ENCODE measurements around the gene TGM5. TPM values are rescaled to one million over a fixed set of nuclear protein-coding genes. Genes with fewer than 3 reads are reported as not detected.

TGM5 gene
- total RNA-seq, 1 experiment from 2014 or later: 0.39 TPM

- no peak overlapping the region for H2AFZ ChIP-seq
- no peaks in the 10 kb centered on the region for H3K79me2 ChIP-seq (ENCODE audit: low read depth)
- H3K27me3 ChIP-seq (ENCODE audit: insufficient read depth, low read depth): no peaks in the 10 kb centered on the region
- POLR2A ChIA-PET (ENCODE audit: unreplicated experiment): no interaction called here
- H3K9me2 ChIP-seq (ENCODE audit: insufficient read depth): no peaks in the 10 kb centered on the region
- no peaks in the 10 kb centered on the region for H3K4me1 ChIP-seq (replicated peaks; ENCODE audit: insufficient read depth)
- no peak for DNase-seq
- H3K4me2 ChIP-seq: no peak overlapping the region
- no peaks in the 10 kb centered on the region for H3K36me3 ChIP-seq (ENCODE audit: low read depth)
- intact Hi-C loops (cut with micrococcal nuclease; ENCODE audit: unreplicated experiment): no loop called here
- no TSS peak for BruUV-seq (replicated peaks)
- H3K27ac ChIP-seq: no peak overlapping the region
- H3F3A ChIP-seq (ENCODE audit: insufficient read depth, low read depth): 0 out of 2 replicates have a peak, but pooled peaks cover 3% of the 10 kb centered on the region
- no peaks in the 10 kb centered on the region for H3K9me3 ChIP-seq (ENCODE audit: insufficient read depth, low read depth)
- CTCF ChIA-PET: no interaction called here
- H4K20me1 ChIP-seq (ENCODE audit: insufficient read depth): no peaks in the 10 kb centered on the region
- H3K4me3 ChIP-seq: no peak overlapping the region
- TF ChIP-seq, protein P1, sequence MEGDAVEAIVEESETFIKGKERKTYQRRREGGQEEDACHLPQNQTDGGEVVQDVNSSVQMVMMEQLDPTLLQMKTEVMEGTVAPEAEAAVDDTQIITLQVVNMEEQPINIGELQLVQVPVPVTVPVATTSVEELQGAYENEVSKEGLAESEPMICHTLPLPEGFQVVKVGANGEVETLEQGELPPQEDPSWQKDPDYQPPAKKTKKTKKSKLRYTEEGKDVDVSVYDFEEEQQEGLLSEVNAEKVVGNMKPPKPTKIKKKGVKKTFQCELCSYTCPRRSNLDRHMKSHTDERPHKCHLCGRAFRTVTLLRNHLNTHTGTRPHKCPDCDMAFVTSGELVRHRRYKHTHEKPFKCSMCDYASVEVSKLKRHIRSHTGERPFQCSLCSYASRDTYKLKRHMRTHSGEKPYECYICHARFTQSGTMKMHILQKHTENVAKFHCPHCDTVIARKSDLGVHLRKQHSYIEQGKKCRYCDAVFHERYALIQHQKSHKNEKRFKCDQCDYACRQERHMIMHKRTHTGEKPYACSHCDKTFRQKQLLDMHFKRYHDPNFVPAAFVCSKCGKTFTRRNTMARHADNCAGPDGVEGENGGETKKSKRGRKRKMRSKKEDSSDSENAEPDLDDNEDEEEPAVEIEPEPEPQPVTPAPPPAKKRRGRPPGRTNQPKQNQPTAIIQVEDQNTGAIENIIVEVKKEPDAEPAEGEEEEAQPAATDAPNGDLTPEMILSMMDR (conservative IDR thresholded peaks at IDR 0.05): no peak
Measured at GRCh38 chr15:43214169-43214568, 52.6 kb downstream of the TGM5 start.

- CTCF ChIA-PET: no interaction called here
- no peak overlapping the region for H2AFZ ChIP-seq
Measured at GRCh38 chr15:43213466-43213865, 53.3 kb downstream of the TGM5 start.

DNA sequence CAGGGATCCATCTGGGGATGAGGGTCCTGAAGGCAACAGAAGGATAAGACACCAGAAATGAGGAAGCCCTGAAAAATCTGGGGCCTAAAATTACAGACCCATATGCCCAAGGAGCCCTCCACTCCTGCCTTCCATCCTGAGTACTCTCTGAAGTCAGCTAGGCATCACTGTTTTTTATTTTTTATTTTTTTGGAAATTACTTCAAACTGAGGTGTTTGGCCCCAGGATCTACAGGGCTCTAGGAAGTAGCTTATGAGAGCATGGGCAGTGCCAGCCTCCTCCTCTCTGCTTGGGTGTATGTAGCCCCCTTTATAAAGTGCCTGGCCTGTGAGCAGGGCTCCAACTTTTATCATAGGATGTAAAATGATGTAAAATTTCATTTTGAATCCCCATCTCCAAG is 53.8 kb downstream of the TGM5 start:
- Histone ChIP-seq H4K20me1 (ENCODE audit: insufficient read depth) (no peaks in the 10 kb centered on the region), H3K4me3 (no peak overlapping the region), H3K4me2 (no peak overlapping the region), H3K27me3 (ENCODE audit: insufficient read depth, low read depth) (no peaks in the 10 kb centered on the region), H3K36me3 (ENCODE audit: low read depth) (no peaks in the 10 kb centered on the region), H2AFZ (no peak overlapping the region), H3F3A (ENCODE audit: insufficient read depth, low read depth) (0 out of 2 replicates have a peak, but pooled peaks cover 3% of the 10 kb centered on the region), H3K79me2 (ENCODE audit: low read depth) (no peaks in the 10 kb centered on the region), H3K4me1 (replicated peaks; ENCODE audit: insufficient read depth) (no peaks in the 10 kb centered on the region), H3K27ac (no peak overlapping the region), H3K9me2 (ENCODE audit: insufficient read depth) (no peaks in the 10 kb centered on the region), H3K9me3 (ENCODE audit: insufficient read depth, low read depth) (no peaks in the 10 kb centered on the region)
- BruUV-seq (replicated peaks): no TSS peak
- DNase-seq: no peak
- ChIA-PET CTCF (no interaction called here), POLR2A (ENCODE audit: unreplicated experiment) (no interaction called here)
- intact Hi-C loops (cut with micrococcal nuclease; ENCODE audit: unreplicated experiment): no loop called here
- TF ChIP-seq, protein P1 (conservative IDR thresholded peaks at IDR 0.05): no peak
- no peak for TF ChIP-seq EZH2 (IDR thresholded peaks at IDR 0.05; ENCODE audit: low read depth)

More at GRCh38 chr15:43213466-43213865, 53.3 kb downstream of the TGM5 start:
- H3K4me1 ChIP-seq (replicated peaks; ENCODE audit: insufficient read depth): no peaks in the 10 kb centered on the region
- H3K9me3 ChIP-seq (ENCODE audit: insufficient read depth, low read depth): no peaks in the 10 kb centered on the region
- H3K27me3 ChIP-seq (ENCODE audit: insufficient read depth, low read depth): no peaks in the 10 kb centered on the region
- no peak overlapping the region for H3K4me3 ChIP-seq
- H4K20me1 ChIP-seq (ENCODE audit: insufficient read depth): no peaks in the 10 kb centered on the region
- POLR2A ChIA-PET (ENCODE audit: unreplicated experiment): no interaction called here
- no peaks in the 10 kb centered on the region for H3K9me2 ChIP-seq (ENCODE audit: insufficient read depth)
- H3K4me2 ChIP-seq: no peak overlapping the region
- DNase-seq: no peak
- no TSS peak for BruUV-seq (replicated peaks)
- no peak for TF ChIP-seq EZH2 (IDR thresholded peaks at IDR 0.05; ENCODE audit: low read depth)
- TF ChIP-seq, protein P1 (conservative IDR thresholded peaks at IDR 0.05): no peak
- H3K79me2 ChIP-seq (ENCODE audit: low read depth): no peaks in the 10 kb centered on the region
- no peaks in the 10 kb centered on the region for H3K36me3 ChIP-seq (ENCODE audit: low read depth)
- intact Hi-C loops (cut with micrococcal nuclease; ENCODE audit: unreplicated experiment): no loop called here
- no peak overlapping the region for H3K27ac ChIP-seq
- H3F3A ChIP-seq (ENCODE audit: insufficient read depth, low read depth): 0 out of 2 replicates have a peak, but pooled peaks cover 3% of the 10 kb centered on the region

Measured in PC-9 (cell line).